Islet of Langerhans (tissue), 1 donor: ENCODE data around the gene CELF2.
"Not testable (repeated sequence)": the region's sequence is repeated elsewhere in the genome, so short reads cannot be mapped to it uniquely, and the experiment has no call there.

Source experiments
- FAIRE-seq: peaks from one replicate; lab custom pipeline; 2011; peaks lifted over from hg19 to GRCh38; lab: Jason Lieb, UNC

The CELF2 gene

GRCh38 chr10:11331046-11331577, 313.4 kb downstream of the CELF2 start:
- peak; percentile 89 for FAIRE-seq

- no peak for FAIRE-seq
Measured at GRCh38 chr10:11331726-11332125, 314.1 kb downstream of the CELF2 start.

- FAIRE-seq = no peak
Measured at GRCh38 chr10:11332846-11333245, 315.2 kb downstream of the CELF2 start.

- no peak for FAIRE-seq
Measured at GRCh38 chr10:11334436-11334835, 316.8 kb downstream of the CELF2 start.

GRCh38 chr10:11335167-11335652, 317.5 kb downstream of the CELF2 start:
- no peak for FAIRE-seq

- FAIRE-seq = no peak
Measured at GRCh38 chr10:11335881-11336430, 318.3 kb downstream of the CELF2 start.

- FAIRE-seq = no peak
Measured at GRCh38 chr10:11336722-11337162, 319.1 kb downstream of the CELF2 start.

GRCh38 chr10:11337516-11337915, 319.8 kb downstream of the CELF2 start:
- no peak for FAIRE-seq

GRCh38 chr10:11338160-11338844, 320.6 kb downstream of the CELF2 start:
- no peak for FAIRE-seq

- FAIRE-seq = no peak
Measured at GRCh38 chr10:11339013-11339412, 321.3 kb downstream of the CELF2 start.

GRCh38 chr10:11339660-11340059, 322.0 kb downstream of the CELF2 start:
- FAIRE-seq = no peak

- no peak for FAIRE-seq
Measured at GRCh38 chr10:11341283-11341960, 323.8 kb downstream of the CELF2 start.

- FAIRE-seq = no peak
Measured at GRCh38 chr10:11344081-11344480, 326.4 kb downstream of the CELF2 start.

GRCh38 chr10:11344550-11344949, 326.9 kb downstream of the CELF2 start:
- FAIRE-seq = no peak

- FAIRE-seq = no peak
Measured at GRCh38 chr10:11345224-11346054, 327.8 kb downstream of the CELF2 start.

GRCh38 chr10:11347580-11347979, 329.9 kb downstream of the CELF2 start:
- not testable (repeated sequence) for FAIRE-seq

- FAIRE-seq = no peak
Measured at GRCh38 chr10:11351801-11352200, 334.1 kb downstream of the CELF2 start.

- FAIRE-seq = no peak
Measured at GRCh38 chr10:11353006-11353896, 335.6 kb downstream of the CELF2 start.

- no peak for FAIRE-seq
Measured at GRCh38 chr10:11354823-11355222, 337.2 kb downstream of the CELF2 start.

- no peak for FAIRE-seq
Measured at GRCh38 chr10:11355592-11355991, 337.9 kb downstream of the CELF2 start.

GRCh38 chr10:11357439-11357838, 339.8 kb downstream of the CELF2 start:
- no peak for FAIRE-seq
